NOMO-1 treated with DMSO at 0.1 percent for 48 hours (cell line): ENCODE measurements around the gene HDAC4.

Experiments used
- DNase-seq: peaks from one replicate; lab custom pipeline; 2025; ENCODE audit not compliant: unreplicated experiment; lab: John Stamatoyannopoulos, UW

The HDAC4 gene

DNA sequence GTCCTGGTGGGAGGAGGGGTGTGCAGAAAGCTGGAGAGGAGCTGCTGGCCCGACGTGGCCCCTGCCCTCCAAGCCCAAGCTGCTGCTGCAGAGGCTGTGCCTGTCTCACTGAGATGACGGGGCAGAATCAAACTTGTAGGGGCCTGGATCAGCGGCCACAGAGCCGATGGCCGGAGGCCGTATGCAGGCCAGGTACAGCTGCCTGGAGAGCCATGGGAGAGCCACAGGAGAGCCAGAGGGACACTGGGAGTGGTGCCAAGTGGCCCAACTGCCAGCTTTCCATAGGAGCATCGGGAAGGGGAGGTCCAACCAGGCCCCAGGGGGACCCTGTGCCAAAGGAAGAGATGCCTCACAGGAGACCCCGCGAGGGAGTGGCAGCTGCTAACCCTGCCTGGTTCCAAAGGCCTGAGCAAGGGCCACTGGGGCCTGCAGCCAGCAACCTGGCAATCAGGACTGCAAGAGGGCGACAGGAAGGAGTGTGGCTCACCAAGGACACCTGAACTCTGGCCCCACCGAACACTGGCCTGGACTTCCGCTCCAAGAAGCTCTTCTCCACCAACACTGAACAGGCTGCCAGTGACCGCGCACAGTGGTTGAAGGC is 70.7 kb downstream of the HDAC4 start:
- DNase-seq = no peak

DNA sequence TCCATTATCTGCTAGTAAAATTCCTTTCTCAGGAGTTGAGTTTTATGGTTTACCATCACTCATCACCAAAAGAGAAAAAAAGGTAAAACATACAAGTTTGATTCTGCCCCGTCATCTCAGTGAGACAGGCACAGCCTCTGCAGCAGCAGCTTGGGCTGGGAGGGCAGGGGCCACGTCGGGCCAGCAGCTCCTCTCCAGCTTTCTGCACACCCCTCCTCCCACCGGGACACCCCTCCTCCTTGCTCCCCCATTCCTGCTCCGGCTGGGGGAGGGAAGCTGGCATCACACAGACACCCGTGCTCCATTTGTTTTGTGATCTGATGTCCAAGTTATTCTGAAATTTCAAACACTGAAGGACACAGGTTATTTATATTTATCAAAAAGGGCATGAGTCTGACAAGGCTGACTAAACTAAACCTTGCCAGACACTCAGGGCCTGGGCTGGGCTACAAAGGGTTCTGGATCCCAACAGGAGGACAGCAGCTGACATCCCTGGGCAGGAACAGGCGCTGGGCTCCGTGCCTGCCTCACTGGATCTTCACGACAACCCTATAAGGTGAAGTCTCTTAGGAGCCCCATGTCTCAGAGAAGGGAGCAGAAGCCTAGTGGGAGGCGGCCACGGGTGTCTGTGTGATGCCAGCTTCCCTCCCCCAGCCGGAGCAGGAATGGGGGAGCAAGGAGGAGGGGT is 71.4 kb downstream of the HDAC4 start:
- DNase-seq = no peak

DNA sequence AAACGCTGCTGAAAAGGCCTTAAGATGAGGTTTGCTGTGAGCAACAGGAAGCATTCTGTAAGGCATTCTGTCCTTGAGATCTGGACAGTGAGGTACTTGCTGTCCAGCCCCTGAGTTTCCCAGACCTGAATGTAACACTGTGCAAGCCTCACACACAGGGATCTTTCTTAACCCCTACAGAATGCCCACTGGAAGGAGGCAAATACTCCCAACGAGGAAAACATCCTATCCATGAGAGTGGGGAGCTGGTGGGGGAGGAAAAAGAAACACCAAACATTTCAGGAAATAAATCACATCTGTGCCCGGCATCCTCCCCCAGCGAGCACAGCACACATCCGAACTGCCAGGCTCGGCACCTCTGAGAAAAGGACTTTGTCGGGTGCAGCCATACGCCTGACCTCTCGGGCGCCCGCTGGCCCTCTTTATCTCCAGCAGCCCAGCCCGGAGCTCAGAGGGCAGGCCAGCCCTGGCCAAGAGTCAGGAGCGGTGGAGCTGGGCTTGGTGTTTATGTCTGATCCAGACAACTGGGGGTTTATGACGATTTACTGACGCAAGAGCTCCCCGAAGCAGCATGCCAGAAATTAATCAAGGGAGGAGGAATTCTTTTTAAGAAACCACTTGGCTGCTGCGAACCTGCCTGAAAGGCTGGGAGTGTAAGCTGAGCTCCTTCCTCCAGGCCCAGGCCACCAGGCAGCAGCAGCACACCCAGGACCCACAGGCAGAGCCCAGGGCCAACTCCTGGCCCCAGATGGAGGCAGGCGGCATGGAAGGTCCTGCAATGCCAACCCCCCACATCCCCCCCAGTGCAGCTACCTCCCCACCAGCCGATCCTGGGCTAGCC is 72.2 kb downstream of the HDAC4 start:
- no peak for DNase-seq

DNA sequence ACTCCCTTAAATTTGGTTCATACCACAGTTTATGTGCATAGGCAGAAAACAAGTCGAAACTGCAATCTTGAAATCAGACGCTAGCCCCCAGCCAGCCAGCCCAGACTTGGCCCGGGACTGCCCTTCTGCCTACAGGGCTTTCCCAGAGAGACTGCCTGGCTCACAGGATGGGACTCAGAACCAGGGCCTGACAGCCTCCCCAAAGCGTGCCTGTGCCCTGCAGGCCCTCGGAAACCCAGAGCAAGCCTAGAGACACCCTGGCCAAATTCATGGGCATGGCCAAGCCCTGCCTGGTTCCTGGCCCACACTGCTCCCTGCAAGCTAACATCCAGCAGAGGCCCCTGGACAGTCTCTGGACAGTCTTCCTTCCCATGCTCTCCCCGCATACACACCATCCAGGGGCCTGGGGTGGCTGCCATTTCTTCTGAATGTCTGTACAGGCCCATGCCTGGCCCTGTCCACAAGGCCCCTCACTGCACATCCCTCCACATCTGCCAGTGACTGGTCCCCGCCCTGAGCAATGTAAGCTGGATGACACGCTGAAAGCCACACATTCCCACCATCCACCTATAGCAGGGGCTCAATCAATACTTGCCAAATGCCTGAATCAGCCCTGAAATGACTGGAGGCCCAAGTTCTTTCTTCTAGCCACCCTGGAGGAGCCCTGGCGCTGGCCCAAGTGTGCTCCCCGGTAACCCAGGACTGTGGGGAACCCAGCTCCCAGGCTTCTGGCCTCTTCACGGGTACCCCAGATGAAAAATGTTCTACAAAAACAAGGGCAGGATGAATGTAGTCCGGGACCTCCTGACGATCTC is 73.1 kb downstream of the HDAC4 start:
- DNase-seq = no peak

DNA sequence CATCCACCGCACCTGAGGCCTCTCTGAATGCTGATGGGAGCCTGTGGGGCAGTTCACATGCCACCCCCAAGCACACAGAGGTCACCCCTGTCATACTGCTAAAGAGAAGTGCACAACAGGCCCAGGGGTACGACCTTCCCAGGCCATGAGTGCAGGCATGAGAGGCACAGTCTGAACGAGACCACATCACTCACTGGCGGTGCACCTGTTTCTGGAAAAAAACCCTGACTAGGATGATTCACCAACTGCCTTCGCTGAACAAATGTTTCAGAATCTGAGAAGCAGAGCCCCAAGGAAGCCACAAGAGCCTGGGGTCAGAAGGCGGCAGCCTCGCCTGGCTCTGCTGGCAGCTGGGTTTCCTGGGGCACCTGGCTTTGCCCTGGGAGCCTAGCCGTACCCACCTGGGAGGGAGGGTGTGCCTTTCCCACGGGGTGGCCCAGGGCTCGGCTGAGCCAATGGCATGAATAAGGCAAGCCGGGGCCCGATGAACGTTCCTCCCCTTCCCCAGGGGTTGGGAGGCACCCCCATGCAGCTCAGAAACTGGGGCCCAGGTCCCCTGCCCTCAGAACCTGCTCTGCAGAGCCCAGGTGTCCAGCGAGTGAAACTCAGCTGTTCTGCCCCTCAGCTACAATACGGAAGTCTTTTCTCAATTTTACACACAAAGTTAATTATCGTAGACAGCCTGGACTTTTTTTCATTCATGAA is 73.8 kb downstream of the HDAC4 start:
- no peak for DNase-seq

DNA sequence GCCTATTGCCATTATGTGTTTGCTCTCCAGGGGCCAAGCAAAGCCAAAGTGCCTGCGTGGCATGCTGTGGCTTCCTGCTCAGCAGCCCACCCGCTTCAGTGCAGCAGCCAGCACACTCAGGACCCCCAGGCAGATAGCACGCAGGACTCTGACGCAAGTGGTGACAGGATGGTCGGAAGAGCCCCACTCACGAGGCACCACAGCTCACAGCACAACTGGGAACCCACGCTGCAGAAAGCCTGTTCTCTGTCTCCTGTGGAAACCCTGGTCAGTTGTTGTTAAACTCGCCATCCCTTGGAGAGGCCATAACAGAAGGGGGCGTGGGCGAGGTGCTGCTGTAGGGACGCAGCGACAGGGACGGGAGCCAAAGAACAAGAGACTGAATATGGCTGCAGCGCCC is 76.4 kb downstream of the HDAC4 start:
- no peak for DNase-seq

DNA sequence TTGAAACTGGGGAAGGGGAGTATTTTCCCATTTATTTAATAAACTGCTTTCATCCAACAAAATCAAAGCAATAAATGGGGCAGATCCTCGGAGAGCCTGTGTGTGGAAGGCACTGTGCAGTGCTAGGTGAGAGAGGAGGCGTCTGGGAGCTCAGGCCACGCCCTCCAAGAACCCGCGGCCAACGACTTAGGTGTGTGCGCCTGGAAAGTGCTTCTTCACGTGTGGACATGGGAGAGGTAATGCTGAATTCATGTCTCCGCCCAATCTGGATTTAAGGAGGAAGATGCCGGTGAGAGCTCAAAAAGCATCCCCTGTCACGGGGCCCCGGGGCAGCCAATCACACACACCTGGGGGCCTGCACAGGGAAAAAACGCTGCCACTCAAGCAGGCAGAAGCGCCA is 77.4 kb downstream of the HDAC4 start:
- DNase-seq = no peak

DNA sequence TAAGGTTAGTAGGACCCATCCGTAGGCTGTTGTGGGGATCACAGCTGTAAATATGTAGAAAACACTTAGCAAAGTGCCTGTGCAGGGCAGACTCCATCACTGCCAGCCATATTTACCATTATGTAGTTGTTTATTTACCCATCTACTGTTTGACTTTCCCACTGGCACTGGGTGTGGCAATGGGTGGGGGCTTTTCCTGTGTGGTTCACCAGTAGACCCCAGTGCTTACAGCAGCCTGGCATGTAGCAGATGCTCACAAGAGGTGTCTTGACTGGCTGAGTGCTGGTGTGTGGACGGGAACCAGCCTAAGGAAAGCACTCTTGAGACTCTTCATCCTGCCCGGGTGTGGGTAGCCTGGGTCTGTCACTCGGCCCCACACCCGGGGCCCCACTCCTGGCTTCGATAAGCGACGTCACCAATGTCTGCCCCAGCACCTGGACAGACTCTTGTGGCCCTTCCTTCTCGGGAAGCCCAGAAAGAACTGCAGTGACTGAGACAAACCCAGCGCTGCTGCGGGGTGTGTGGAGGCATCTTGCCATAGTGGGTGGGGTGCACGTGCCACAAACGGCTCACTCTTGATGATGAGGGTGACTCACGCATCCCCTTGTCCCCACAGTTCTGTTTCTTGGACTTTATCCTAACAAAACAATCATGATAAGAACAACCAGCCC is 78.3 kb downstream of the HDAC4 start:
- no peak for DNase-seq

DNA sequence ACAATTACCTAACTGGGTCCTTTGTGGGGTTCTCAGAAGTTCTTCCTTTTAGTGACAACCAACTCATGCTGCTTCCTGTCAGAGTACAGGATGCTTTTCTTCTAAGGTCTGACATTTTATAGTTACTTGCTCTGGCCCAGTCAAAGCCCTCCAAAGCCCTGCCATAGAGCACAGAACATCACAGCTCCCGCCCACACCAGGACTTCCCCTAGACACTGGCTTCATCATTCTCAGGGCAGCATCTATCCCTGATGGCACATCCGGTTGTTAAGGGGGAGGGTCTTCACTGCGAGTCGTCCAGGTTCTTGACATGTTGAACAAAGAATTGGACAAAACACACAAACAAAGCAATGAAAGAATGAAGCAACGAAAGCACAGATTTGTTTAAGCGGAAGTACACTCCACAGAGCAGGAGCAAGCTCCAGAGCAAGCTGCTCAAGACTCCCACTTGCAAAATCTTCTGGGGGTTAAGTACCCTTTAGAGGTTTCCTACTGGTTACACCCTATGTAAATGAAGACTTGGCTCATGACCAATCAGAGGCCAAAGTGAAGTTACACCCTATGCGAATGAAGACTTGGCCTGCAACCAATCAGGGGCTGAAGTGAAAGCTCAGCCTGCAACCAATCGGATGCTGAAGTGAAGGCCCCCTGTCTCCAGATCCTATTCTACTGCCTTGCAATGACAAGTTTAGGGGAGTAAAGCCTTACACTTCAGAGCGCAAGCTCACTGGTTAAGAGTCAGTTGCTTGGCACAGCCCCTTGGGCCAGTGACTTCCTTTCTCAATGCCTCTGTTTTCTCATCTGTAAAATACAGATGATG is 79.0 kb downstream of the HDAC4 start:
- no peak for DNase-seq

DNA sequence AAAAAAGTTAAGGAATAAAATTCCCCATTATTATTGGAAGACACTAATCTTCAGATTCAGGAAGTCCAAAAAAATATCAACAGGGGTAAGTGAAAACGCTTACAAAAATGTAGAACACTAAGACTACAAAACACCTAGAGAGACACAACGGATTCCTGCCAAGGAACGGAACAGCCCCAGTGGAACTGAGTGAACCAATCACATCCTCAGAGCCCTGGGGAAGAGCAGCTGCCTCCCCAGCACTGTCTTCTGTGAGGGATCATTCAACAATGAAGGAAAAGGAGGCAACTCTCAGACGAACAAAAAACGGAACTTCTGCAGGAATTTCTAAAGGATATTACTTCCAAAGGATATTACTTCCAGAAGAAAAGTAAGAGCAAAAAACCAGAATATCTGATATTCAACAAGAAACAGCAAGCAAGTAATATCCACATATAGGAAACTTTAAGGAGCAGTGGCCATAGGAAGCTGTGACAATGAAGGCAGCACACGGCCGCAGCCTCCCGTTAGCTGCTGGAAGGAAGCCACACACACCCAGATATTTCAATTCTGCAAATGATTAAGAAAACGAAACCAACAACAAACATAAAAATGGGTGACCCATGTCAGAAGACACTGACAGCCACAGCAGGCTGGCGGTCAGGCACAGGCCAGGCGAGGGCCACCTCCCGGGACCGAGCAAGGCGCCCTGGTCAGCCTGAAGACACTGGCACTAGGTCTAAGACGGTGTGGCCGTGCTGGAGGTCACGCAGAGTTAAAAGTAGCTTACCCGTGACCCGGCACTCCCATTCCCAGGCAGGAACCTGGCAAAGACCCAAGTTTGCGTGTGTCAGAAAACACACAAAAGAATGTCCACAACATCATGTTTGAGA is 81.8 kb downstream of the HDAC4 start:
- DNase-seq = no peak

DNA sequence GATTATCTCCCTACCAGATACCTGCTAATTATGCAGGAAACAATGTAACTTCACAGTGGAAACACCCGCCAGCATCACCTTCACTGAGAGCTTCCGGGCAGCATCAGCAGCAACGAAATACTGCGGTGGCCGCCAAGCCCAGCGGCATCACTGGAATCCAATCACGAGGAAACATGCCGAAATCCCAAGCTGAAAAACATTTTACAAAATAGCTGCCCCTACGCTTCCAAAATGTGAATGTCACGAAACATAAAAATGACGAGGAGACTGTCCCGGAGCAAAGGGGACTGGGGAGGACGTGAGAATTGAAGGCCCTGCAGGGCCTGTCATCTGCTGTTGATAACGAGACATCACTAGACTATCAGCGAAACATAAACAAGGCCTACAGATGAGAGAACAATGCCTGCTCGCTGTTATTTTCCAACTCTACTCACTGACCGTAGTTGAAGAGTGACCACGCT is 82.6 kb downstream of the HDAC4 start:
- no peak for DNase-seq

DNA sequence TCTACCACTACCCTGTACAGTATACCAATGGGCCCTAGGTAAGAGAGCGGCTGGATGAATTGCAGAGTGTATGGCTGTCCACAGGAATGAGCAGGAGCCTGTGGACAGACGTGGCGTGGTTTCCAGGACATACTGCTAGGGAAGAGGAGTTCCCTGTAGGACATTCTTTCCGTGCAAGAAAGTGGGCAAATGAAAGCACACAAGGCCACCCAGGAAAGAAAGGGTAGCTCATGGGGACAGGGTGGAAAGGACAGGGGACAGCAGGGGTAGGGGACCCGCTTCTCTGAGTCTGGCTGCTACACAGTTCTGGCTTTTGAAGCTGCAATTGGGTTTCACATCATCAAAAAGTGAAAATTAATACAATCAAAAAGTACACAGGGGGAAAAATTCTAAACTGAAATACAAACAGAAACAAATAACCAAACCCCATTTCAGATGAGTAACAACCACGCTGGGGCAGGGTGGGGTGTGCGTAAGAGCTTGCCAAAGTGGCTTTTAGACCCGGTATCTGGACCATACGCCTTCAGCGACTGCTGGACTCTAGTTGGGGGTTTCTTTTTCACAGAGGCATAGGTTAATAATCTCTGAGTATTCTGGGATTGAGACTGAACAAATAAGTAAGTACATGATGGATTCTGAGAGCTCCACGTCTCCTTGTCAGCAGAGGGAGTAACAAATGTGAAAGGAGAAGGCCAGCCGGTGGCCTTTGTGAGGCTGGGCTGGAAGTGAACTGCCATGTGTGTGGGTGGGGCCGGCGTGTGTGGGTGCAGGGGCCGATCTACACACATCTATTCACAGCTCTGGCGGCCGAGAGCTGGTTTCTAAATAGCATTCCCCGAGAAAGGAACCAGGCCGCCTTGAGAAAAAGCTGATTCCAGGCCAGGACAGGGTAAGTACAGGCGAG is 84.0 kb downstream of the HDAC4 start:
- DNase-seq = no peak

DNA sequence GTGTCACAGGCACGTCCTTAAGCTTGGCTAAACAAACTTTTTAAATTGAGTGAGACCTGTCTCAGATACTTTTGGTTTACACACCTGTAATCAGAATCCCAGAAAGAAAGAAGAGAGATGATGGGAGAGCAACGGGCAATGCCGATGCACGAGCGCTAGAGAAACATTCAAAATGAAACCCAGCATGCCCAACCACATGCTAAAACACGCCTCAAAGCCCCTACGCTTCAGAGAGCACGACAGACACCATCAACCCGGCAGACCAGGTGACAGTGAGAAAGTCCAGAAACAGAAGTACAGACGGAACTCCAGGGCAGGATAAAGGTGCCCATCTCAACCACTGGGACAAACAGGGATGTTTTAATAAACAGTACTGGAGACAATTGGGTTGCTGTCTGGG is 85.5 kb downstream of the HDAC4 start:
- no peak for DNase-seq

DNA sequence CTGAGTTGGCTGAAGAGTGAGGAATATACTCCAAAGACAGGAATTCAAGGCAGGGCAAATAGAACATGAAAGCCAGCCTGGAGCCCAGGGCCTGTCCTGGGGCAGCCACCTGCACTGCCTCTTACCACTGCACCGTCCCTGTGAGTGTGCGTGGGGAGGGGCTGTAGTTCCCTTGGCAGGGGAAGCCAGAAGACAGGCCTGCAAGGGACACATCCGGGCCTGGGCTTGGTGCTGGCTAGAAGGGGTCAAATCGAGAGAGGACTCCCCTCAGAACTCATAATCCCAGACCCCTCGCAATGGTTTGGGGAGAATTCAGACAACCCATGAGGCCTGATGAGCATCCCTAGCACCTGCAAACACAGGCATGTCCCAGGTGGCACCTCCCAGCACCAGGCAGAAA is 87.0 kb downstream of the HDAC4 start:
- no peak for DNase-seq

DNA sequence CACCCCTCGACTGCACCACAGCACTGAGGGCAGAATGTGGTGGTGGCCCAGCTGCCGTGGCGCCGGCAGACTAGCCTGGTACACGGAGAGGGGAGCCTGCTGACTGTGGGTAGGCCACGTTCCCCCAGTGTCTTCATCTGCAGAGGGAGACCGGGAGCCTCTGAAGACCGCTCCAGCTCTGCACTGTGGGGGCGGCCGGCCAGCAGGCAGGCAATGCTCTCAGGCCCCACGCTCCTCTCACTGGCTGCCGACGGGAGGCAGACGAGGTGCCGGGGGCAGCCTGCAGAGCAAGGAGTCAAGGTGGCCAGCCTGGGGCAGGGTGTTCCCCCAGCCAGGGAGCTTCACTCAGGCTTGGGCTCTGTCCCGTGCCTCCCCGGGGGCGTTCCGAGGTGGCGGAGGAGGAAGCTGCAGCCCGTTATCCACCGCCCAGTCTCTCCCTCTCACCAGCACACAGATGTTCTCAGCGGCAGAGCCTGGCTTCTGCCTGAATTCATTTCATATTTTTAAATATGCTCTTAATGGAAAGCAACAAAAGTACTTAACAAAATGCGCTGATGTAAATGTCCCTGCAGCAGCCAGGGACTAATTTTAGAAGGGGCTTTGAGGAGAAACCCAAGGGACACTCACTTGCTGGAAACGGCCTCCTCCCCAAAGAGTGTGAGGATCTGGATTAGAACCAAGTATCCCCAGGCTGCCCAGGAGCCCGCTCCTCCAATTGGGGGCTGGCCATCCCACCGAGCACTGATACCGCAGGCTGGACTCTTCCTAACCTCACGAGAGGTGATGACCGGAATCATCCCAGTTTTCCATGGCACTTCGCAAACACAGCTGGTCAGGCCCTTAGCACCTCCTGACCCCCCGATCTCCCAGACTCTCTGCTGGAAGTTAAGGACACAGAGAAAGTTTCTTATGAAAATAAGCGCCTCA is 87.8 kb downstream of the HDAC4 start:
- no peak for DNase-seq

DNA sequence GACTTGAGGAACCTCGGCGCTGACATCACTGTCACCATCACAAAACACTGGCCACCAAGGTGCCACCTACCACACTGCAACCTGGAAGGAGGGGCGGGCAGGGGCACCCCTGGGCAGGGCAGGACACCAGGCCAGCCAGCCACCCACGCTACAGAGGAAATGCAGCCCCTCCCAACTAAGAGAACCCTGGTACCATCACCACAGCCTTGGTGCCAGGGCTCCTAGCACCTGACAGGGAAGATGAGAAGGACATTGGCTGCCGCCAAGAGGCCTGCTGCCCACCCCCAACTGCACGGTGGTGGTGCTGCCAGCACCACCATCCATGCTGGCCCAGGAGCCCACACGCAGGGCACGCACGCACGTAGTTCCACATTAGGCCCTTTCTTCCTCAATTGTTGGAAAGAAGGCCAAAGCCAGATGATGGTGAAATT is 88.7 kb downstream of the HDAC4 start:
- DNase-seq = no peak
